ENCODE data around the gene USP17L28. TPM values are rescaled to one million over a fixed set of nuclear protein-coding genes. Genes with fewer than 3 reads are reported as not detected.

The USP17L28 gene
- total RNA-seq, 1 experiment from 2014 or later, result not detected

Other genes starting within 250 kb of the USP17L28 start
- not detected in 2 replicates for gene FAM90A26, start 178.5 kb upstream of the USP17L28 start, total RNA-seq (2014; rRNA removed; shearing (Covaris generic); ENCODE audit: low replicate concordance)
- gene USP17L10, start 138.2 kb upstream of the USP17L28 start, total RNA-seq (2014; rRNA removed; shearing (Covaris generic); ENCODE audit: low replicate concordance), result not detected in 2 replicates
- not detected in 2 replicates for gene USP17L11, start 133.5 kb upstream of the USP17L28 start, total RNA-seq (2014; rRNA removed; shearing (Covaris generic); ENCODE audit: low replicate concordance)
- not detected in 2 replicates for gene USP17L12, start 128.7 kb upstream of the USP17L28 start, total RNA-seq (2014; rRNA removed; shearing (Covaris generic); ENCODE audit: low replicate concordance)
- gene USP17L13, start 124.0 kb upstream of the USP17L28 start, total RNA-seq (2014; rRNA removed; shearing (Covaris generic); ENCODE audit: low replicate concordance), result not detected in 2 replicates
- not detected in 2 replicates for gene USP17L15, start 114.5 kb upstream of the USP17L28 start, total RNA-seq (2014; rRNA removed; shearing (Covaris generic); ENCODE audit: low replicate concordance)
- not detected in 2 replicates for gene USP17L17, start 105.0 kb upstream of the USP17L28 start, total RNA-seq (2014; rRNA removed; shearing (Covaris generic); ENCODE audit: low replicate concordance)
- not detected in 2 replicates for gene USP17L18, start 100.3 kb upstream of the USP17L28 start, total RNA-seq (2014; rRNA removed; shearing (Covaris generic); ENCODE audit: low replicate concordance)
- not detected in 2 replicates for gene USP17L19, start 95.5 kb upstream of the USP17L28 start, total RNA-seq (2014; rRNA removed; shearing (Covaris generic); ENCODE audit: low replicate concordance)
- not detected in 2 replicates for gene USP17L20, start 90.8 kb upstream of the USP17L28 start, total RNA-seq (2014; rRNA removed; shearing (Covaris generic); ENCODE audit: low replicate concordance)
- gene USP17L21, start 86.0 kb upstream of the USP17L28 start, total RNA-seq (2014; rRNA removed; shearing (Covaris generic); ENCODE audit: low replicate concordance), result not detected in 2 replicates
- gene USP17L22, start 81.3 kb upstream of the USP17L28 start, total RNA-seq (2014; rRNA removed; shearing (Covaris generic); ENCODE audit: low replicate concordance), result not detected in 2 replicates
- not detected in 2 replicates for gene USP17L24, start 23.7 kb upstream of the USP17L28 start, total RNA-seq (2014; rRNA removed; shearing (Covaris generic); ENCODE audit: low replicate concordance)
- not detected in 2 replicates for gene USP17L25, start 19.0 kb upstream of the USP17L28 start, total RNA-seq (2014; rRNA removed; shearing (Covaris generic); ENCODE audit: low replicate concordance)
- not detected in 2 replicates for gene USP17L26, start 14.2 kb upstream of the USP17L28 start, total RNA-seq (2014; rRNA removed; shearing (Covaris generic); ENCODE audit: low replicate concordance)
- not detected in 2 replicates for gene USP17L5, start 9.5 kb upstream of the USP17L28 start, total RNA-seq (2014; rRNA removed; shearing (Covaris generic); ENCODE audit: low replicate concordance)
- gene USP17L27, start 4.7 kb upstream of the USP17L28 start, total RNA-seq (2014; rRNA removed; shearing (Covaris generic); ENCODE audit: low replicate concordance), result not detected in 2 replicates
- gene USP17L29, start 4.7 kb downstream of the USP17L28 start, total RNA-seq (2014; rRNA removed; shearing (Covaris generic); ENCODE audit: low replicate concordance), result not detected in 2 replicates
- not detected in 2 replicates for gene USP17L30, start 14.2 kb downstream of the USP17L28 start, total RNA-seq (2014; rRNA removed; shearing (Covaris generic); ENCODE audit: low replicate concordance)
- gene DEFB131A, start 95.5 kb downstream of the USP17L28 start, total RNA-seq (2014; rRNA removed; shearing (Covaris generic); ENCODE audit: low replicate concordance), result not detected in 2 replicates